ENCODE data around the gene NDUFB10.

Gene NDUFB10

DNA sequence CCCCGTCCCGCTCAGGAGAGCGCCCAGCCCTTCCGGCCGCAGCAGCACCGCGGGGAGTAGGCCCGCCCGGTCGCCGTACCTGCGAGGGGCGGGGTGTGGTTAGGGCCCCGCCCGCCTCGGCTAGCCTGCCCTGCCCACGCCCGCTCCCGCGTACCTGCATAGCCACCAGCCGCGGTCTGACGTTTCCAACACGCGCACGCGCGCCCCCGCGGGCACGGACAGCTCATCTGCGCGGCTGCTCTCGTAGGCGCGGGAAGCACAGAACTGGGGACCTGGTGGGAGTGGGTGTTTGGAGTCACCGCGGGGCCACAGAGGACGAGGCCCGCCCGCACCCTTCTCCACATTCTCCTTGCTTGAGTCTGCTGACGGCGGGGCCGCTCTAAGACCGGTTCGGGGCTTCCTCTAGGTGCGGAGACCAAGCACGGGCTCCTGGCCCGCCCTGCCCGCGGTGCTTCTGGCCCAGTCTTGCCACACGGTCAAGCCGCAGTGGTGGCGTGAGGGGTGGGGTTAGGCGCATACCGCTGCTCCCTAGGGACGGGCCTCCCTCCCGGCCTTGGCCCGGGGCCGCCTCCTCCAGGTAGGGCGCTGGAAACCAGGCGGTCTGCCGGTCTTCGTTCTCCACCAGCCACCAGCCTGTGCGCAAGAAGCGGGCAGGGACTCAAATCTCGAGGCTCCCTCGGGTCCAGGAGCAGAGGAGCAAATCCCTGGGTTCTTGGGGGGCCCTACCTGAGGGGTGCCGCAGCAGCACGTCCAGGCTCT lies 20.1 kb downstream of the NDUFB10 start:
- Histone ChIP-seq H3K4me3 (ENCODE audit: low read depth, low read length) (peak overlapping the region; percentile 60), H3K36me3 (ENCODE audit: control insufficient read depth, insufficient read depth, low read length) (no peaks in the 10 kb centered on the region), H3K27me3 (ENCODE audit: control insufficient read depth, insufficient read depth, low read length) (no peaks in the 10 kb centered on the region), H3K9me3 (ENCODE audit: control insufficient read depth, low read length) (no peaks in the 10 kb centered on the region), H2AFZ (peak overlapping the region; percentile 70), H3K4me2 (ENCODE audit: low read length) (peak overlapping the region; percentile 87), H3K9ac (no peak overlapping the region), H3K79me2 (no peaks in the 10 kb centered on the region), H3K4me1 (no peaks in the 10 kb centered on the region), H3K27ac (no peak overlapping the region)
- TF ChIP-seq, protein P1, sequence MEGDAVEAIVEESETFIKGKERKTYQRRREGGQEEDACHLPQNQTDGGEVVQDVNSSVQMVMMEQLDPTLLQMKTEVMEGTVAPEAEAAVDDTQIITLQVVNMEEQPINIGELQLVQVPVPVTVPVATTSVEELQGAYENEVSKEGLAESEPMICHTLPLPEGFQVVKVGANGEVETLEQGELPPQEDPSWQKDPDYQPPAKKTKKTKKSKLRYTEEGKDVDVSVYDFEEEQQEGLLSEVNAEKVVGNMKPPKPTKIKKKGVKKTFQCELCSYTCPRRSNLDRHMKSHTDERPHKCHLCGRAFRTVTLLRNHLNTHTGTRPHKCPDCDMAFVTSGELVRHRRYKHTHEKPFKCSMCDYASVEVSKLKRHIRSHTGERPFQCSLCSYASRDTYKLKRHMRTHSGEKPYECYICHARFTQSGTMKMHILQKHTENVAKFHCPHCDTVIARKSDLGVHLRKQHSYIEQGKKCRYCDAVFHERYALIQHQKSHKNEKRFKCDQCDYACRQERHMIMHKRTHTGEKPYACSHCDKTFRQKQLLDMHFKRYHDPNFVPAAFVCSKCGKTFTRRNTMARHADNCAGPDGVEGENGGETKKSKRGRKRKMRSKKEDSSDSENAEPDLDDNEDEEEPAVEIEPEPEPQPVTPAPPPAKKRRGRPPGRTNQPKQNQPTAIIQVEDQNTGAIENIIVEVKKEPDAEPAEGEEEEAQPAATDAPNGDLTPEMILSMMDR (IDR thresholded peaks at IDR 0.05): no peak

DNA sequence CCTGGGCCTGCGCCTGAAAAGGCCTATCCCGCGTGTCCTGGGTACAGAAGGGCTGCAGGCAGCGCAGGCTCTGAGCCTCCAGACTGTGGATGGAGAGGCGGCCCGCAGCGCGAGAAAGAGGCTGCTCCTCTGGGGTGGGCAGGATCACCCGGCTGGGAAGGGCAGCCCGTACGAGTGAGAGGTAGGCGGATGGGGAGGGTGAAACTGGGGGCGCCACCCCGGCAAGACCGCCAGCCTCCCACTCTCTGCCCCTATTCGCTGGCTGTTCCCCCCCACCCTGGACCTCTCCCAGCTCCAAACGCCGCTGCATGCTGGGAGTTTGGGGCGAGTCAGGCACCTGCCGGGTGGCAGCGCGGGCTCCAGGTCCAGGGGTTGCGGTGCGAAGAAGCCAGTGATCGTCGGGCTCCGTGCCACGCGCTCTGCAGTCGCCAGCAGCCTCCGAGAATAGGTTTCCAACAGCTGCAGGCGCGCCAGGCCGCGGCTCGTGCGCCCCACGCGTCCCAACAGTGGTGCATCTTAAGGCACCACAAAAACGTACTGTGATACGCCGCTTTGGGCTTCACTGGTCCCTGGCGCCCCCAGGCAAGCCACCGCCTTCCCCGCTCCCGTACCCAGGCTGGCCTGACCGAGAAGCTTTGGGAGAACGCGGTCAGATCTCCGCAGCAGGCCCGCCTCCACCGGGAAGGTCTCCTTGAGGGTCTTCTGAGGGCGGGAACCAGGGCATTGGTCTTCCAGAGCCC lies 20.9 kb downstream of the NDUFB10 start:
- TF ChIP-seq, protein P1 (IDR thresholded peaks at IDR 0.05): no peak
- H3K9me3 ChIP-seq (ENCODE audit: control insufficient read depth, low read length): no peaks in the 10 kb centered on the region
- peak overlapping the region; percentile 70 for H2AFZ ChIP-seq
- H3K27me3 ChIP-seq (ENCODE audit: control insufficient read depth, insufficient read depth, low read length): no peaks in the 10 kb centered on the region
- no peaks in the 10 kb centered on the region for H3K36me3 ChIP-seq (ENCODE audit: control insufficient read depth, insufficient read depth, low read length)
- peak overlapping the region; percentile 87 for H3K4me2 ChIP-seq (ENCODE audit: low read length)
- H3K27ac ChIP-seq: no peak overlapping the region
- H3K79me2 ChIP-seq: no peaks in the 10 kb centered on the region
- peaks cover 4% of the 10 kb centered on the region for H3K4me1 ChIP-seq
- H3K9ac ChIP-seq: no peak overlapping the region
- H3K4me3 ChIP-seq (ENCODE audit: low read depth, low read length): peak overlapping the region; percentile 60

DNA sequence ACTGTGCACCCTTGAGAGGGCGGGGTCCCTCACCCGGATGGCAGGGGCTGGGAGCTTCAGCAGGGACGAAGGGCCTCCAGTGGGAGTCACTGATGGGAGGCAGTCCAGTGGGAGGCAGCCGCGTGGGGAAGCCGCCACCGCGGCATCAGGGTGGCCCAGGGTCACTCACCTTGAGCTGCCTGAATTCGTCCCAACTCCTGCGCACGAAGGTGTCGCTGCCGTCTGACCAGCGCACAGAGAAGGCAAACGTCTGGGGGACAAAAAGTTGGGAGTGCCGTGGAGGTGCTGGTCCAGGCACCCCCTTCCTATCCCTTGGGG lies 21.4 kb downstream of the NDUFB10 start:
- TF ChIP-seq, protein P1 (IDR thresholded peaks at IDR 0.05): no peak
- Histone ChIP-seq H3K9me3 (ENCODE audit: control insufficient read depth, low read length) (no peaks in the 10 kb centered on the region), H3K27ac (no peak overlapping the region), H3K4me1 (peaks cover 5% of the 10 kb centered on the region), H2AFZ (no peak overlapping the region), H3K27me3 (ENCODE audit: control insufficient read depth, insufficient read depth, low read length) (no peaks in the 10 kb centered on the region), H3K36me3 (ENCODE audit: control insufficient read depth, insufficient read depth, low read length) (no peaks in the 10 kb centered on the region), H3K79me2 (no peaks in the 10 kb centered on the region), H3K4me2 (ENCODE audit: low read length) (no peak overlapping the region), H3K4me3 (ENCODE audit: low read depth, low read length) (no peak overlapping the region), H3K9ac (no peak overlapping the region)

DNA sequence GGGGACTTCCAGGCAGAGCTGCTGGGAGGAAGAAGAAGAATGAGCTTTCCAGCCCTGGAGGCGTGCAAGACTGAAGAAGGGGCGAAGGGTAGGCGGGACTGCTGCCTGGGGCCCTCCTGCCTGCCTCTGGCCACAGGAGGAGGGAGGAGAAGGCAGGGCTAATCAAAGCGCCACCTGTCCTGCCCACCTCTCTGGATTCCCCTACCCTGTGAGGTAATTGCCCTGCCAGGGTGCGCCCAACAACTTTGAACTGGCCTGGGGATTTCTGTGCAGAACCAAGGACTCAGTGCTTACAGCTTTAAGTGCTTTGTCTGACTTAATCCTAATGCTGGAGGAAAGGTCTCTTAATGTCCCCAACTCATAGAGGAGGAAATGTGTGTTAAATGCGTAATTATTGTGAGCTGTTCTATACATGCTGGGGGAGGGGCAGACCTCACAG lies 22.1 kb downstream of the NDUFB10 start, which contains the start of gene NOXO1:
Gene NOXO1, minus strand, starts transcription at position 72 of the 439 bp plus-strand sequence. CDS start 290 bp downstream, outside the sequence.
- Histone ChIP-seq H3K4me3 (ENCODE audit: low read depth, low read length) (no peak within 1 kb of the TSS), H3K27me3 (ENCODE audit: control insufficient read depth, insufficient read depth, low read length) (no peaks in the 10 kb centered on the region), H3K9me3 (ENCODE audit: control insufficient read depth, low read length) (no peaks in the 10 kb centered on the region), H3K79me2 (no peaks in the 10 kb centered on the region), H3K27ac (no peak within 1 kb of the TSS), H3K36me3 (ENCODE audit: control insufficient read depth, insufficient read depth, low read length) (no peaks in the 10 kb centered on the region), H2AFZ (no peak within 1 kb of the TSS), H3K9ac (no peak within 1 kb of the TSS), H3K4me2 (ENCODE audit: low read length) (no peak within 1 kb of the TSS), H3K4me1 (peaks cover 5% of the 10 kb centered on the region)
- TF ChIP-seq, protein P1 (IDR thresholded peaks at IDR 0.05): no peak

Measured in parathyroid adenoma (tissue), 2 donors.